Mesendoderm (in vitro differentiated cells): ENCODE measurements around the gene BRINP3.

Source experiments
- DNase-seq: peaks from one replicate; pipeline ENCODE4 v3.0.0; 2013
- H2AK5ac ChIP-seq: 2 replicates; pipeline ENCODE4 v1.6.1; 2013; ENCODE audit warnings: low read length, inconsistent platforms
- H2BK120ac ChIP-seq: 2 replicates; pipeline ENCODE4 v1.6.1; 2013; ENCODE audit warnings: low read depth, mild to moderate bottlenecking, low read length, moderate library complexity, mixed read lengths
- H2BK15ac ChIP-seq: replicated peaks from 2 replicates; pipeline ENCODE4 v1.6.1; 2013; ENCODE audit warnings: low read depth, mild to moderate bottlenecking, moderate library complexity
- H2BK5ac ChIP-seq: 2 replicates; pipeline ENCODE4 v1.6.1; 2013; ENCODE audit warnings: low read length, inconsistent platforms
- H3K18ac ChIP-seq: 2 replicates; pipeline ENCODE4 v1.6.1; 2013; ENCODE audit warnings: mild to moderate bottlenecking, low read length, mixed read lengths
- H3K23ac ChIP-seq: one replicate; pipeline ENCODE4 v1.6.1; 2013; ENCODE audit warnings: low read length
- H3K27ac ChIP-seq: 2 replicates; pipeline ENCODE4 v1.5.1; 2013; ENCODE audit warnings: low read depth, mild to moderate bottlenecking, inconsistent platforms, low read length, moderate library complexity
- H3K27me3 ChIP-seq: 2 replicates; pipeline ENCODE4 v1.6.1; 2013; ENCODE audit warnings: low read length, control low read depth, mild to moderate bottlenecking, inconsistent platforms; ENCODE audit not compliant: insufficient read depth, poor library complexity
- H3K36me3 ChIP-seq: 2 replicates; pipeline ENCODE4 v1.6.1; 2013; ENCODE audit warnings: low read length, inconsistent platforms; ENCODE audit not compliant: control insufficient read depth, insufficient read depth
- H3K4ac ChIP-seq: one replicate; pipeline ENCODE4 v1.6.1; 2013; ENCODE audit warnings: low read depth, mild to moderate bottlenecking, low read length, moderate library complexity
- H3K4me1 ChIP-seq: 2 replicates; pipeline ENCODE4 v1.6.1; 2013; ENCODE audit warnings: low read depth, low read length, inconsistent platforms; ENCODE audit not compliant: control insufficient read depth
- H3K4me2 ChIP-seq: 2 replicates; pipeline ENCODE4 v1.6.1; 2013; ENCODE audit warnings: low read length
- H3K4me3 ChIP-seq: 2 replicates; pipeline ENCODE4 v1.5.1; 2013; ENCODE audit warnings: mild to moderate bottlenecking, low read length
- H3K56ac ChIP-seq: one replicate; pipeline ENCODE4 v1.6.1; 2013; ENCODE audit warnings: low read length
- H3K79me1 ChIP-seq: 2 replicates; pipeline ENCODE4 v1.6.1; 2013; ENCODE audit warnings: low read length, inconsistent platforms
- H3K79me2 ChIP-seq: 2 replicates; pipeline ENCODE4 v1.6.1; 2013; ENCODE audit warnings: mild to moderate bottlenecking, low read length; ENCODE audit not compliant: control insufficient read depth, insufficient read depth
- H3K9ac ChIP-seq: 2 replicates; pipeline ENCODE4 v1.6.1; 2013; ENCODE audit warnings: low read length, inconsistent platforms
- H4K5ac ChIP-seq: one replicate; pipeline ENCODE4 v1.6.1; 2013; ENCODE audit warnings: low read length
- H4K8ac ChIP-seq: one replicate; pipeline ENCODE4 v1.6.1; 2013; ENCODE audit warnings: low read depth, mild to moderate bottlenecking, control low read depth, low read length, moderate library complexity
- WGBS: extraction: QIAGEN DNeasy Blood & Tissue Kit; methylation state at CpG from one replicate; pipeline ENCODE4 v1.1.7; 2013; ENCODE audit warnings: low lambda C conversion rate, missing lambda C conversion rate; ENCODE audit not compliant: insufficient coverage; ENCODE audit errors: extremely low coverage; 5-methylcytosine and 5-hydroxymethylcytosine counted together

Gene BRINP3

GRCh38 chr1:190154744-190155143 lies 322.9 kb downstream of the BRINP3 start:
- Histone ChIP-seq H4K8ac (no peak overlapping the region), H4K5ac (no peak overlapping the region), H3K79me2 (no peaks in the 10 kb centered on the region), H3K27ac (no peak overlapping the region), H3K4ac (no peak overlapping the region), H3K4me2 (no peak overlapping the region), H2AK5ac (no peak overlapping the region), H3K18ac (no peak overlapping the region), H3K56ac (no peak overlapping the region), H3K4me1 (no peaks in the 10 kb centered on the region), H2BK5ac (no peak overlapping the region), H3K36me3 (no peaks in the 10 kb centered on the region), H3K23ac (no peak overlapping the region), H3K9ac (no peak overlapping the region), H3K4me3 (no peak overlapping the region), H2BK15ac (no peak overlapping the region), H3K27me3 (no peaks in the 10 kb centered on the region), H3K79me1 (no peaks in the 10 kb centered on the region), H2BK120ac (no peak overlapping the region)
- DNase-seq, result no peak
- no CpG with 5 or more reads among the region's 2 CpGs for WGBS

- Histone ChIP-seq H3K9ac (no peak overlapping the region), H3K4me1 (no peaks in the 10 kb centered on the region), H3K23ac (no peak overlapping the region), H2AK5ac (no peak overlapping the region), H3K27ac (no peak overlapping the region), H2BK5ac (no peak overlapping the region), H3K4ac (no peak overlapping the region), H4K8ac (no peak overlapping the region), H2BK15ac (no peak overlapping the region), H3K56ac (no peak overlapping the region), H3K79me2 (no peaks in the 10 kb centered on the region), H4K5ac (no peak overlapping the region), H2BK120ac (no peak overlapping the region), H3K36me3 (no peaks in the 10 kb centered on the region), H3K79me1 (no peaks in the 10 kb centered on the region), H3K4me3 (no peak overlapping the region), H3K18ac (no peak overlapping the region), H3K27me3 (no peaks in the 10 kb centered on the region), H3K4me2 (no peak overlapping the region)
- no peak for DNase-seq
- no CpG with 5 or more reads among the region's 2 CpGs for WGBS
Observed at GRCh38 chr1:190147616-190148015, 330.0 kb downstream of the BRINP3 start.

- Histone ChIP-seq H3K9ac (no peak overlapping the region), H3K4me2 (no peak overlapping the region), H3K4me1 (no peaks in the 10 kb centered on the region), H4K5ac (no peak overlapping the region), H2BK15ac (no peak overlapping the region), H2AK5ac (no peak overlapping the region), H3K4ac (no peak overlapping the region), H2BK120ac (no peak overlapping the region), H3K79me2 (no peaks in the 10 kb centered on the region), H2BK5ac (no peak overlapping the region), H3K23ac (no peak overlapping the region), H4K8ac (no peak overlapping the region), H3K79me1 (no peaks in the 10 kb centered on the region), H3K4me3 (no peak overlapping the region), H3K18ac (no peak overlapping the region), H3K27ac (no peak overlapping the region), H3K36me3 (no peaks in the 10 kb centered on the region), H3K27me3 (no peaks in the 10 kb centered on the region), H3K56ac (no peak overlapping the region)
- DNase-seq, result no peak
- 100% methylated on average over 1 of the region's 2 CpGs for WGBS
Observed at GRCh38 chr1:190144650-190145049, 333.0 kb downstream of the BRINP3 start.

GRCh38 chr1:190140644-190141043 lies 337.0 kb downstream of the BRINP3 start:
- Histone ChIP-seq H3K56ac (no peak overlapping the region), H3K79me2 (no peaks in the 10 kb centered on the region), H3K27me3 (no peaks in the 10 kb centered on the region), H4K8ac (no peak overlapping the region), H3K4me3 (no peak overlapping the region), H2BK15ac (no peak overlapping the region), H3K36me3 (no peaks in the 10 kb centered on the region), H3K79me1 (no peaks in the 10 kb centered on the region), H4K5ac (no peak overlapping the region), H2BK120ac (no peak overlapping the region), H3K9ac (no peak overlapping the region), H3K4me1 (no peaks in the 10 kb centered on the region), H3K4ac (no peak overlapping the region), H2BK5ac (no peak overlapping the region), H3K27ac (no peak overlapping the region), H3K4me2 (no peak overlapping the region), H3K18ac (no peak overlapping the region), H2AK5ac (no peak overlapping the region), H3K23ac (no peak overlapping the region)
- DNase-seq, result no peak
- no CpG with 5 or more reads among the region's 1 CpG for WGBS

GRCh38 chr1:190138702-190139101 lies 339.0 kb downstream of the BRINP3 start:
- Histone ChIP-seq H3K79me2 (no peaks in the 10 kb centered on the region), H3K27ac (no peak overlapping the region), H2BK120ac (no peak overlapping the region), H3K18ac (no peak overlapping the region), H3K36me3 (no peaks in the 10 kb centered on the region), H3K9ac (no peak overlapping the region), H2BK15ac (no peak overlapping the region), H4K8ac (no peak overlapping the region), H3K79me1 (no peaks in the 10 kb centered on the region), H3K23ac (no peak overlapping the region), H2BK5ac (no peak overlapping the region), H3K27me3 (no peaks in the 10 kb centered on the region), H3K56ac (no peak overlapping the region), H4K5ac (no peak overlapping the region), H3K4me2 (no peak overlapping the region), H3K4me3 (no peak overlapping the region), H3K4me1 (no peaks in the 10 kb centered on the region), H3K4ac (no peak overlapping the region), H2AK5ac (no peak overlapping the region)
- no CpG with 5 or more reads among the region's 1 CpG for WGBS
- DNase-seq, result no peak

- no peak overlapping the region for H3K56ac ChIP-seq
- H3K79me2 ChIP-seq, result no peaks in the 10 kb centered on the region
- H3K18ac ChIP-seq, result no peak overlapping the region
- H2AK5ac ChIP-seq, result no peak overlapping the region
- H2BK120ac ChIP-seq, result no peak overlapping the region
- H3K4ac ChIP-seq, result no peak overlapping the region
- H3K4me1 ChIP-seq, result no peaks in the 10 kb centered on the region
- no peak overlapping the region for H4K8ac ChIP-seq
- H3K4me3 ChIP-seq, result no peak overlapping the region
- H3K27ac ChIP-seq, result no peak overlapping the region
- H2BK15ac ChIP-seq, result no peak overlapping the region
- H3K79me1 ChIP-seq, result no peaks in the 10 kb centered on the region
- H3K9ac ChIP-seq, result no peak overlapping the region
- no peaks in the 10 kb centered on the region for H3K36me3 ChIP-seq
- H2BK5ac ChIP-seq, result no peak overlapping the region
- H4K5ac ChIP-seq, result no peak overlapping the region
- no peak overlapping the region for H3K23ac ChIP-seq
- no peak overlapping the region for H3K4me2 ChIP-seq
- H3K27me3 ChIP-seq, result no peaks in the 10 kb centered on the region
- WGBS, result no CpG with 5 or more reads among the region's 2 CpGs
- DNase-seq, result no peak
Observed at GRCh38 chr1:190138266-190138665, 339.4 kb downstream of the BRINP3 start.
